ENCODE measurements around the gene SH2D1A. TPM values are rescaled to one million over a fixed set of nuclear protein-coding genes. Genes with fewer than 3 reads are reported as not detected.
A peak's percentile ranks its signal among the peaks of the same experiment; 100 is the strongest.
"Not testable (repeated sequence)": the region's sequence is repeated elsewhere in the genome, so short reads cannot be mapped to it uniquely, and the experiment has no call there.

SH2D1A gene
- total RNA-seq, 4 donors from 2014 or later: 0.19 to 0.25 TPM; not detected in 2

- TF ChIP-seq CTCF (IDR thresholded peaks at IDR 0.05): no peak
- no peak for TF ChIP-seq POLR2A (IDR thresholded peaks at IDR 0.05)
- no peak overlapping the region for H3K4me3 ChIP-seq (ENCODE audit: low read depth, poor library complexity, severe bottlenecking)
- 100% methylated on average over 1 of the region's 1 CpG for WGBS, 2 donors
- no peak for DNase-seq (ENCODE audit: low spot score in 2 of 2)
- intact Hi-C loops (cut with DNase I; ENCODE audit: low total_unique reads): loop anchor here (5.0 kb wide), 1 partner anchor 736 kb away; no protein-coding TSS in a partner anchor
Measured at GRCh38 chrX:124405868-124406267, 59.5 kb downstream of the SH2D1A start.

GRCh38 chrX:124406294-124407014, 60.1 kb downstream of the SH2D1A start:
- TF ChIP-seq CTCF (IDR thresholded peaks at IDR 0.05): no peak
- TF ChIP-seq POLR2A (IDR thresholded peaks at IDR 0.05): no peak
- H3K4me3 ChIP-seq (ENCODE audit: low read depth, poor library complexity, severe bottlenecking): no peak overlapping the region
- 23 to 31% methylated on average over 12 of the region's 12 CpGs for WGBS, 2 donors
- DNase-seq (ENCODE audit: low spot score in 2 of 2): peak in 1 of 2 donors; percentile 44
- intact Hi-C loops (cut with DNase I; ENCODE audit: low total_unique reads): loop anchor here (5.0 kb wide), 1 partner anchor 736 kb away; no protein-coding TSS in a partner anchor

GRCh38 chrX:124407226-124407625, 60.9 kb downstream of the SH2D1A start:
- 43 to 57% methylated on average over 1 of the region's 1 CpG for WGBS, 2 donors
- no peak for DNase-seq (ENCODE audit: low spot score in 2 of 2)
- no peak overlapping the region for H3K4me3 ChIP-seq (ENCODE audit: low read depth, poor library complexity, severe bottlenecking)
- intact Hi-C loops (cut with DNase I; ENCODE audit: low total_unique reads): loop anchor here (5.0 kb wide), 1 partner anchor 735 kb away; no protein-coding TSS in a partner anchor
- TF ChIP-seq CTCF (IDR thresholded peaks at IDR 0.05) (no peak), POLR2A (IDR thresholded peaks at IDR 0.05) (no peak)

- intact Hi-C loops (cut with DNase I; ENCODE audit: low total_unique reads): loop anchor here (5.0 kb wide), 1 partner anchor 734 kb away; no protein-coding TSS in a partner anchor
- WGBS, 2 donors: 86 to 100% methylated on average over 4 of the region's 6 CpGs
- DNase-seq (ENCODE audit: low spot score in 2 of 2); H3K4me3 ChIP-seq (ENCODE audit: low read depth, poor library complexity, severe bottlenecking): not testable (repeated sequence)
Measured at GRCh38 chrX:124408380-124408779, 62.0 kb downstream of the SH2D1A start.

GRCh38 chrX:124413244-124413643, 66.9 kb downstream of the SH2D1A start:
- no peak for DNase-seq (ENCODE audit: low spot score in 2 of 2)
- no peak overlapping the region for H3K4me3 ChIP-seq (ENCODE audit: low read depth, poor library complexity, severe bottlenecking)
- 69 to 72% methylated on average over 6 of the region's 6 CpGs for WGBS, 2 donors
- intact Hi-C loops (cut with DNase I; ENCODE audit: low total_unique reads): no loop called here
- TF ChIP-seq CTCF (IDR thresholded peaks at IDR 0.05) (no peak), POLR2A (IDR thresholded peaks at IDR 0.05) (no peak)

- H3K4me3 ChIP-seq (ENCODE audit: low read depth, poor library complexity, severe bottlenecking): no peak overlapping the region
- TF ChIP-seq CTCF (IDR thresholded peaks at IDR 0.05) (no peak), POLR2A (IDR thresholded peaks at IDR 0.05) (no peak)
- DNase-seq (ENCODE audit: low spot score in 2 of 2): no peak
- intact Hi-C loops (cut with DNase I; ENCODE audit: low total_unique reads): no loop called here
- 69 to 100% methylated on average over 4 to 5 of the region's 5 CpGs for WGBS, 2 donors
Measured at GRCh38 chrX:124414281-124414680, 67.9 kb downstream of the SH2D1A start.

All from lower leg skin (tissue), 4 donors.